Fibroblast of lung (primary cell): ENCODE data around the gene PPFIA2.

Experiments used
- CTCF ChIP-seq, 2 donors: IDR thresholded peaks in 1 of 2; conservative IDR thresholded peaks in 1 of 2; 1 replicate in 1 of 2; 2 replicates in 1 of 2; pipeline ENCODE4 v1.5.1; 2011 to 2012; ENCODE audit warnings: low read length in 2 of 2, control low read depth in 1 of 2, inconsistent platforms in 1 of 2, low read depth in 1 of 2, mild to moderate bottlenecking in 1 of 2
- EZH2 ChIP-seq: IDR thresholded peaks from 2 replicates; pipeline ENCODE4 v1.5.1; 2012; ENCODE audit warnings: low read length, control low read depth, mild to moderate bottlenecking; ENCODE audit errors: missing control alignments

- no peak for TF ChIP-seq CTCF (conservative IDR thresholded peaks at IDR 0.05 in 1 of 2, IDR thresholded peaks at IDR 0.05 in 1 of 2; ENCODE audit: low read depth in 1 of 2, low read length in 2 of 2)
- TF ChIP-seq EZH2, result no peak
These were observed 317.5 kb downstream of the PPFIA2 start for GRCh38 chr12:81441629-81442028.
